Neural cell (in vitro differentiated cells): ENCODE measurements around the gene OBSCN. TPM values are rescaled to one million over a fixed set of nuclear protein-coding genes. Genes with fewer than 3 reads are reported as not detected.

Experiments
- H2AFZ ChIP-seq: fragments of 200-600, 300-800 bp; sonication (generic), shearing (Covaris generic); 2 replicates; pipeline ENCODE4 v1.6.0; 2014; ENCODE audit warnings: low read depth, mild to moderate bottlenecking, antibody characterized with exemption, low read length, moderate library complexity
- H3F3A ChIP-seq: fragments of 200-600 bp; shearing (Covaris generic); 2 replicates; pipeline ENCODE4 v1.6.1; 2016; ENCODE audit warnings: mild to moderate bottlenecking, moderate library complexity, mixed read lengths, antibody characterized with exemption, low read length; ENCODE audit not compliant: insufficient read depth, poor library complexity, severe bottlenecking
- H3K27ac ChIP-seq: fragments of 200-600, 300-800 bp; sonication (generic), shearing (Covaris generic); 2 replicates; pipeline ENCODE4 v1.5.1; 2014; ENCODE audit warnings: mild to moderate bottlenecking, low read length, moderate library complexity
- H3K27me3 ChIP-seq: fragments of 300-800, 200-600 bp; sonication (generic), shearing (Covaris generic); 2 replicates; pipeline ENCODE4 v1.6.0; 2014; ENCODE audit warnings: mild to moderate bottlenecking, low read depth, low read length, moderate library complexity; ENCODE audit not compliant: insufficient read depth
- H3K36me3 ChIP-seq: fragments of 300-800, 200-600 bp; sonication (generic), shearing (Covaris generic); 2 replicates; pipeline ENCODE4 v1.5.1; 2014; ENCODE audit warnings: mild to moderate bottlenecking, antibody characterized with exemption, low read length, moderate library complexity; ENCODE audit not compliant: insufficient read depth
- H3K4me2 ChIP-seq: fragments of 300-800, 200-600 bp; sonication (generic), shearing (Covaris generic); 2 replicates; pipeline ENCODE4 v1.6.0; 2014; ENCODE audit warnings: mild to moderate bottlenecking, low read length
- H3K4me3 ChIP-seq: fragments of 300-800, 200-600 bp; sonication (generic), shearing (Covaris generic); 2 replicates; pipeline ENCODE4 v1.5.1; 2014; ENCODE audit warnings: mild to moderate bottlenecking, low read length, moderate library complexity
- H3K79me2 ChIP-seq: fragments of 200-600 bp; shearing (Covaris generic); replicated peaks from 2 replicates; pipeline ENCODE4 v1.6.0; 2014; ENCODE audit warnings: mild to moderate bottlenecking, low read length, moderate library complexity; ENCODE audit not compliant: insufficient read depth
- H3K9ac ChIP-seq: fragments of 300-800, 200-600 bp; sonication (generic), shearing (Covaris generic); 2 replicates; pipeline ENCODE4 v1.6.1; 2016; ENCODE audit warnings: mild to moderate bottlenecking, low read length, mixed read lengths
- H3K9me2 ChIP-seq: fragments of 200-600 bp; shearing (Covaris generic); 2 replicates; pipeline ENCODE4 v1.6.1; 2016; ENCODE audit warnings: mild to moderate bottlenecking, low read length, mixed read lengths; ENCODE audit not compliant: insufficient read depth
- H3K9me3 ChIP-seq: fragments of 200-600, 300-800 bp; sonication (generic), shearing (Covaris generic); 2 replicates; pipeline ENCODE4 v1.6.1; 2016; ENCODE audit warnings: mild to moderate bottlenecking, mixed run types, low read length, moderate library complexity, mixed read lengths
- H4K20me1 ChIP-seq: fragments of 200-600 bp; shearing (Covaris generic); 2 replicates; pipeline ENCODE4 v1.6.1; 2016; ENCODE audit warnings: mild to moderate bottlenecking, mixed run types; ENCODE audit not compliant: insufficient read depth
- CTCF ChIP-seq: fragments of 450-650 bp; IDR thresholded peaks from 2 replicates; pipeline ENCODE4 v1.5.1; 2014; ENCODE audit warnings: antibody characterized with exemption, mild to moderate bottlenecking, moderate library complexity; ENCODE audit not compliant: poor library complexity, severe bottlenecking
- EP300 ChIP-seq: fragments of 450-650 bp; conservative IDR thresholded peaks from 2 replicates; pipeline ENCODE4 v1.6.1; 2014; ENCODE audit warnings: antibody characterized with exemption, mild to moderate bottlenecking, moderate library complexity; ENCODE audit not compliant: poor library complexity, severe bottlenecking
- EZH2 ChIP-seq: fragments of 200-600, 300-800 bp; shearing (Covaris generic), sonication (generic); IDR thresholded peaks from 2 replicates; pipeline ENCODE4 v1.6.1; 2014; ENCODE audit warnings: antibody characterized with exemption, low read length, borderline replicate concordance, mild to moderate bottlenecking; ENCODE audit not compliant: insufficient read depth, poor library complexity, severe bottlenecking
- MXI1 ChIP-seq: fragments of 450-650 bp; conservative IDR thresholded peaks from 2 replicates; pipeline ENCODE4 v1.6.1; 2014; ENCODE audit warnings: antibody characterized with exemption, mild to moderate bottlenecking; ENCODE audit not compliant: poor library complexity, severe bottlenecking
- POLR2AphosphoS5 ChIP-seq: IDR thresholded peaks from 2 replicates; pipeline ENCODE4 v1.6.1; 2012
- RAD21 ChIP-seq: fragments of 450-650 bp; conservative IDR thresholded peaks from 2 replicates; pipeline ENCODE4 v1.6.1; 2014; ENCODE audit warnings: antibody characterized with exemption, mild to moderate bottlenecking, moderate library complexity
- REST ChIP-seq: IDR thresholded peaks from 2 replicates; pipeline ENCODE4 v1.6.1; 2012; ENCODE audit warnings: borderline replicate concordance
- SMC3 ChIP-seq: fragments of 450-650 bp; conservative IDR thresholded peaks from 2 replicates; pipeline ENCODE4 v1.6.1; 2014; ENCODE audit warnings: antibody characterized with exemption, mild to moderate bottlenecking, moderate library complexity; ENCODE audit not compliant: poor library complexity
- TAF1 ChIP-seq: IDR thresholded peaks from 2 replicates; pipeline ENCODE4 v1.6.1; 2012; ENCODE audit warnings: low read depth
- polyA plus RNA-seq: library from polyadenylated mRNA; depleted of rRNA; stranded (reverse); fragments of >200 nt; gene quantifications from 2 replicates; pipeline ENCODE4 v1.2.3, GENCODE V29; 2014

Gene OBSCN
- polyA plus RNA-seq, 1 donor from 2014 or later = 7.2 TPM

GRCh38 chr1:228288536-228289238 is 80.8 kb downstream of the OBSCN start:
- Histone ChIP-seq H3K9me3 (no peaks in the 10 kb centered on the region), H3K4me2 (no peak overlapping the region), H4K20me1 (no peaks in the 10 kb centered on the region), H3K79me2 (no peaks in the 10 kb centered on the region), H3K9ac (no peak overlapping the region), H3K36me3 (no peaks in the 10 kb centered on the region), H3K27ac (no peak overlapping the region), H3F3A (no peaks in the 10 kb centered on the region), H3K9me2 (no peaks in the 10 kb centered on the region), H3K4me3 (no peak overlapping the region), H3K27me3 (no peaks in the 10 kb centered on the region), H2AFZ (no peak overlapping the region)
- TF ChIP-seq POLR2AphosphoS5 (no peak), EP300 (no peak), MXI1 (no peak), TAF1 (no peak)

- no peaks in the 10 kb centered on the region for H3K36me3 ChIP-seq
- no peaks in the 10 kb centered on the region for H4K20me1 ChIP-seq
- no peak overlapping the region for H2AFZ ChIP-seq
- H3K79me2 ChIP-seq = no peaks in the 10 kb centered on the region
- H3K9me2 ChIP-seq = no peaks in the 10 kb centered on the region
- no peaks in the 10 kb centered on the region for H3K9me3 ChIP-seq
- no peak overlapping the region for H3K4me3 ChIP-seq
- H3F3A ChIP-seq = no peaks in the 10 kb centered on the region
- H3K4me2 ChIP-seq = no peak overlapping the region
- no peak overlapping the region for H3K9ac ChIP-seq
- TF ChIP-seq REST (no peak), CTCF (no peak), SMC3 (no peak), MXI1 (no peak), POLR2AphosphoS5 (no peak), RAD21 (no peak), EP300 (no peak), EZH2 (no peak), TAF1 (no peak)
- H3K27ac ChIP-seq = no peak overlapping the region
- no peaks in the 10 kb centered on the region for H3K27me3 ChIP-seq
Measured at GRCh38 chr1:228289239-228289849, 81.5 kb downstream of the OBSCN start.
